HepG2 (cell line): ENCODE measurements around the gene BTBD19. TPM values are rescaled to one million over a fixed set of nuclear protein-coding genes. Genes with fewer than 3 reads are reported as not detected.
A peak's percentile ranks its signal among the peaks of the same experiment; 100 is the strongest.

Source experiments
- CAMTA2 ChIP-seq: sonication (generic); formaldehyde crosslinking; IDR thresholded peaks from 2 replicates; pipeline ENCODE4 v1.4.0; 2020; ENCODE audit warnings: mild to moderate bottlenecking, missing genetic modification reagents, borderline replicate concordance
- CREM ChIP-seq, 2 experiments: sonication (generic) in 1 of 2; formaldehyde crosslinking in 1 of 2; IDR thresholded peaks; 2 replicates each; pipeline versions ENCODE4 v1.4.0 to v1.6.1; 2016 to 2020; ENCODE audit warnings: antibody characterized with exemption in 1 of 2, mild to moderate bottlenecking in 1 of 2, missing genetic modification reagents in 1 of 2
- FOXK1 ChIP-seq: sonication (generic); formaldehyde crosslinking; IDR thresholded peaks from 2 replicates; pipeline ENCODE4 v1.4.0; 2020; ENCODE audit warnings: low read depth, missing genetic modification reagents, borderline replicate concordance
- FOXP1 ChIP-seq, 2 experiments: fragments of 450-650 bp in 1 of 2; IDR thresholded peaks; 2 replicates each; pipeline ENCODE4 v1.6.1; 2017 to 2018; ENCODE audit warnings: antibody characterized with exemption in 1 of 2
- MBNL3 ChIP-seq: fragments of 250-450 bp; sonication (Bioruptor Pico); conservative IDR thresholded peaks from 2 replicates; pipeline ENCODE4 v1.8.0; 2022; ENCODE audit warnings: mild to moderate bottlenecking, inconsistent platforms
- NFE2L1 ChIP-seq: sonication (generic); formaldehyde crosslinking; IDR thresholded peaks from 2 replicates; pipeline ENCODE4 v1.4.0; 2020; ENCODE audit warnings: missing genetic modification reagents, mild to moderate bottlenecking, borderline replicate concordance
- ZBTB3 ChIP-seq: sonication (generic); formaldehyde crosslinking; IDR thresholded peaks from 2 replicates; pipeline ENCODE4 v1.4.0; 2020; ENCODE audit warnings: low read depth, mild to moderate bottlenecking, moderate library complexity, missing genetic modification reagents, borderline replicate concordance
- ZNF160 ChIP-seq: sonication (generic); formaldehyde crosslinking; IDR thresholded peaks from 2 replicates; pipeline ENCODE4 v1.8.0; 2022; ENCODE audit warnings: mild to moderate bottlenecking, inconsistent platforms, missing genetic modification reagents
- ZNF615 ChIP-seq: sonication (generic); formaldehyde crosslinking; IDR thresholded peaks from 2 replicates; pipeline ENCODE4 v1.5.0; 2020; ENCODE audit warnings: mild to moderate bottlenecking, missing genetic modification reagents, borderline replicate concordance
- ZNF616 ChIP-seq: sonication (generic); formaldehyde crosslinking; IDR thresholded peaks from 2 replicates; pipeline ENCODE4 v1.5.0; 2020; ENCODE audit warnings: low read depth, mild to moderate bottlenecking, missing genetic modification reagents
- ZNF672 ChIP-seq: sonication (generic); formaldehyde crosslinking; IDR thresholded peaks from 2 replicates; pipeline ENCODE4 v1.8.1; 2022; ENCODE audit warnings: missing genetic modification reagents
- ZNF75D ChIP-seq: sonication (generic); formaldehyde crosslinking; IDR thresholded peaks from 2 replicates; pipeline ENCODE4 v1.8.1; 2023; ENCODE audit warnings: missing genetic modification reagents, mild to moderate bottlenecking, borderline replicate concordance
- ZSCAN25 ChIP-seq: sonication (generic); formaldehyde crosslinking; IDR thresholded peaks from 2 replicates; pipeline ENCODE4 v1.8.0; 2022; ENCODE audit warnings: mild to moderate bottlenecking, missing genetic modification reagents
- polyA plus RNA-seq, 8 experiments: library from polyadenylated mRNA; depleted of rRNA in 3 of 8; stranded (reverse) in 7 of 8; unstranded in 1 of 8; fragments of >200 nt; fragmentation: Illumina TruSeq in 4 of 8; extraction: Trizol in 4 of 8; gene quantifications; 2 replicates each; pipeline versions ENCODE4 v1.2.1 to v1.2.3, GENCODE V29; 2011 to 2016; ENCODE audit warnings: low read depth in 4 of 8, missing spikeins in 1 of 8, mixed read lengths in 1 of 8; ENCODE audit not compliant: insufficient read depth in 1 of 8
- total RNA-seq, 5 experiments: library from RNA; depleted of rRNA; stranded (reverse); fragments of >200 nt; fragmentation: Illumina TruSeq; extraction: Trizol; gene quantifications; 2 replicates each; pipeline ENCODE4 v1.2.3, GENCODE V29; 2016; ENCODE audit warnings: low read depth in 1 of 5
- TF ChIP-seq, protein P1 (sequence below): sonication (generic); formaldehyde crosslinking; IDR thresholded peaks from 2 replicates; pipeline ENCODE4 v1.9.0; 2021; ENCODE audit warnings: mild to moderate bottlenecking, missing genetic modification reagents
- TF ChIP-seq, protein P2 (sequence below): sonication (generic); formaldehyde crosslinking; IDR thresholded peaks from 2 replicates; pipeline ENCODE4 v1.8.1; 2023; ENCODE audit warnings: mild to moderate bottlenecking, missing genetic modification reagents, borderline replicate concordance
- TF ChIP-seq, protein P3 (sequence below): sonication (generic); formaldehyde crosslinking; IDR thresholded peaks from 2 replicates; pipeline ENCODE4 v1.8.1; 2022; ENCODE audit warnings: low read depth, mild to moderate bottlenecking, missing genetic modification reagents

BTBD19 gene
- total and polyA plus RNA-seq, 2 of the 13 experiments (the other 11 are each of a cell fraction or from before 2014, with no cell fraction given) = 2.7 to 6.7 TPM

DNA sequence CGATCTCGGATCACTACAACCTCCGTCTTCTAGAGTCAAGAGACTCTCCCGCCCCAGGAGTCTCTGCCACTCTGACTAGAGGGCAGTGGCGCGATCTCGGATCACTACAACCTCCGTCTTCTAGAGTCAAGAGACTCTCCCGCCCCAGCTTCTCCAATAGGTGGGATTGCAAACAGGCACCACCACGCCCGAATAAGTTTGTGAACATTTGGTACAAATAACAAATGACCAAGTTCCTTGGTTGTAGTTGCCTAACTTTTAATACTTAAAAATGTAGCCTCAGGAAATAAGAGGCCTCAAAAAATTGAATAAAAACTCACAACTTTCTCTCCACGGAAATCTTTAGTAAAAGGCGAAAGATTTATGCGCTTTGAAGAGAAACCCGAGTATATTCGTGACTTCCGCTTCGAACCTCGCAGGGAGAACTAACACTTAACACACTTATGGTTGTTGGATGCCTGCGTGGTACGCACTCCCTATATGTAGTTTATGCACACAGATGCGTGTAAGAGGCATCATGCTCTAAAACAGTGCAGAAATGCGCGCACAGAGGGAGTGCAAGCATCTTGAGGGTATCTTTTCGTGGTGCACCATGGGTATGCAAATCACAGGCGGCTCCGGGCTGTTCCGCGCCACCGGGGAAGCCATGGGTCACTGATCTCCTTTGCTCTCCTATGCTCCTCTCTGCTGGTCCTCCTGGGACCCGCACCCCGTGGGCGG, 11.4 kb downstream of the BTBD19 start (continued):
- TF ChIP-seq, protein P1, sequence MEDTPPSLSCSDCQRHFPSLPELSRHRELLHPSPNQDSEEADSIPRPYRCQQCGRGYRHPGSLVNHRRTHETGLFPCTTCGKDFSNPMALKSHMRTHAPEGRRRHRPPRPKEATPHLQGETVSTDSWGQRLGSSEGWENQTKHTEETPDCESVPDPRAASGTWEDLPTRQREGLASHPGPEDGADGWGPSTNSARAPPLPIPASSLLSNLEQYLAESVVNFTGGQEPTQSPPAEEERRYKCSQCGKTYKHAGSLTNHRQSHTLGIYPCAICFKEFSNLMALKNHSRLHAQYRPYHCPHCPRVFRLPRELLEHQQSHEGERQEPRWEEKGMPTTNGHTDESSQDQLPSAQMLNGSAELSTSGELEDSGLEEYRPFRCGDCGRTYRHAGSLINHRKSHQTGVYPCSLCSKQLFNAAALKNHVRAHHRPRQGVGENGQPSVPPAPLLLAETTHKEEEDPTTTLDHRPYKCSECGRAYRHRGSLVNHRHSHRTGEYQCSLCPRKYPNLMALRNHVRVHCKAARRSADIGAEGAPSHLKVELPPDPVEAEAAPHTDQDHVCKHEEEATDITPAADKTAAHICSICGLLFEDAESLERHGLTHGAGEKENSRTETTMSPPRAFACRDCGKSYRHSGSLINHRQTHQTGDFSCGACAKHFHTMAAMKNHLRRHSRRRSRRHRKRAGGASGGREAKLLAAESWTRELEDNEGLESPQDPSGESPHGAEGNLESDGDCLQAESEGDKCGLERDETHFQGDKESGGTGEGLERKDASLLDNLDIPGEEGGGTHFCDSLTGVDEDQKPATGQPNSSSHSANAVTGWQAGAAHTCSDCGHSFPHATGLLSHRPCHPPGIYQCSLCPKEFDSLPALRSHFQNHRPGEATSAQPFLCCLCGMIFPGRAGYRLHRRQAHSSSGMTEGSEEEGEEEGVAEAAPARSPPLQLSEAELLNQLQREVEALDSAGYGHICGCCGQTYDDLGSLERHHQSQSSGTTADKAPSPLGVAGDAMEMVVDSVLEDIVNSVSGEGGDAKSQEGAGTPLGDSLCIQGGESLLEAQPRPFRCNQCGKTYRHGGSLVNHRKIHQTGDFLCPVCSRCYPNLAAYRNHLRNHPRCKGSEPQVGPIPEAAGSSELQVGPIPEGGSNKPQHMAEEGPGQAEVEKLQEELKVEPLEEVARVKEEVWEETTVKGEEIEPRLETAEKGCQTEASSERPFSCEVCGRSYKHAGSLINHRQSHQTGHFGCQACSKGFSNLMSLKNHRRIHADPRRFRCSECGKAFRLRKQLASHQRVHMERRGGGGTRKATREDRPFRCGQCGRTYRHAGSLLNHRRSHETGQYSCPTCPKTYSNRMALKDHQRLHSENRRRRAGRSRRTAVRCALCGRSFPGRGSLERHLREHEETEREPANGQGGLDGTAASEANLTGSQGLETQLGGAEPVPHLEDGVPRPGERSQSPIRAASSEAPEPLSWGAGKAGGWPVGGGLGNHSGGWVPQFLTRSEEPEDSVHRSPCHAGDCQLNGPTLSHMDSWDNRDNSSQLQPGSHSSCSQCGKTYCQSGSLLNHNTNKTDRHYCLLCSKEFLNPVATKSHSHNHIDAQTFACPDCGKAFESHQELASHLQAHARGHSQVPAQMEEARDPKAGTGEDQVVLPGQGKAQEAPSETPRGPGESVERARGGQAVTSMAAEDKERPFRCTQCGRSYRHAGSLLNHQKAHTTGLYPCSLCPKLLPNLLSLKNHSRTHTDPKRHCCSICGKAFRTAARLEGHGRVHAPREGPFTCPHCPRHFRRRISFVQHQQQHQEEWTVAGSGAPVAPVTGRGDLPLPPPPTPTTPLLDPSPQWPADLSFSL = no peak
- TF ChIP-seq ZBTB3 = 0 out of 2 replicates have a peak, but pooled peaks have one; percentile 34
- TF ChIP-seq CAMTA2 (CRISPR knock-in tag) = peak; percentile 60; the same call in 1 of the 2 replicates
- no peak for TF ChIP-seq NFE2L1
- no peak for TF ChIP-seq FOXP1 (IDR thresholded peaks at IDR 0.05)
- TF ChIP-seq FOXP1 (CRISPR knock-in tag; IDR thresholded peaks at IDR 0.05) = peak; percentile 33; the same call in 1 of the 2 replicates
- no peak for TF ChIP-seq MBNL3
- no peak for TF ChIP-seq ZNF616 (CRISPR knock-in tag)
- TF ChIP-seq, protein P2, sequence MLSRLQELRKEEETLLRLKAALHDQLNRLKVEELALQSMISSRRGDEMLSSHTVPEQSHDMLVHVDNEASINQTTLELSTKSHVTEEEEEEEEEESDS (CRISPR knock-in tag) = peak; percentile 100
- TF ChIP-seq, protein P3, sequence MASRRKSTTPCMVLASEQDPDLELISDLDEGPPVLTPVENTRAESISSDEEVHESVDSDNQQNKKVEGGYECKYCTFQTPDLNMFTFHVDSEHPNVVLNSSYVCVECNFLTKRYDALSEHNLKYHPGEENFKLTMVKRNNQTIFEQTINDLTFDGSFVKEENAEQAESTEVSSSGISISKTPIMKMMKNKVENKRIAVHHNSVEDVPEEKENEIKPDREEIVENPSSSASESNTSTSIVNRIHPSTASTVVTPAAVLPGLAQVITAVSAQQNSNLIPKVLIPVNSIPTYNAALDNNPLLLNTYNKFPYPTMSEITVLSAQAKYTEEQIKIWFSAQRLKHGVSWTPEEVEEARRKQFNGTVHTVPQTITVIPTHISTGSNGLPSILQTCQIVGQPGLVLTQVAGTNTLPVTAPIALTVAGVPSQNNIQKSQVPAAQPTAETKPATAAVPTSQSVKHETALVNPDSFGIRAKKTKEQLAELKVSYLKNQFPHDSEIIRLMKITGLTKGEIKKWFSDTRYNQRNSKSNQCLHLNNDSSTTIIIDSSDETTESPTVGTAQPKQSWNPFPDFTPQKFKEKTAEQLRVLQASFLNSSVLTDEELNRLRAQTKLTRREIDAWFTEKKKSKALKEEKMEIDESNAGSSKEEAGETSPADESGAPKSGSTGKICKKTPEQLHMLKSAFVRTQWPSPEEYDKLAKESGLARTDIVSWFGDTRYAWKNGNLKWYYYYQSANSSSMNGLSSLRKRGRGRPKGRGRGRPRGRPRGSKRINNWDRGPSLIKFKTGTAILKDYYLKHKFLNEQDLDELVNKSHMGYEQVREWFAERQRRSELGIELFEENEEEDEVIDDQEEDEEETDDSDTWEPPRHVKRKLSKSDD (CRISPR knock-in tag) = peak; percentile 51; the same call in 1 of the 2 replicates
- TF ChIP-seq ZSCAN25 (CRISPR knock-in tag) = 0 out of 2 replicates have a peak, but pooled peaks have one; percentile 17
- TF ChIP-seq CREM (IDR thresholded peaks at IDR 0.05) = peak; percentile 77; the same call in 1 of the 2 replicates
- no peak for TF ChIP-seq CREM (CRISPR knock-in tag; IDR thresholded peaks at IDR 0.05)
- TF ChIP-seq ZNF672 = 0 out of 2 replicates have a peak, but pooled peaks have one; percentile 24
- 0 out of 2 replicates have a peak, but pooled peaks have one; percentile 16 for TF ChIP-seq ZNF160 (CRISPR knock-in tag)
- no peak for TF ChIP-seq ZNF75D (CRISPR knock-in tag)
- TF ChIP-seq FOXK1 (CRISPR knock-in tag) = peak; percentile 29; the same call in 1 of the 2 replicates
- peak; percentile 60; the same call in 1 of the 2 replicates for TF ChIP-seq ZNF615 (CRISPR knock-in tag)
